Measurements from ENCODE around the gene KAT5.
"Not testable (repeated sequence)": the region's sequence is repeated elsewhere in the genome, so short reads cannot be mapped to it uniquely, and the experiment has no call there.

Gene KAT5

DNA sequence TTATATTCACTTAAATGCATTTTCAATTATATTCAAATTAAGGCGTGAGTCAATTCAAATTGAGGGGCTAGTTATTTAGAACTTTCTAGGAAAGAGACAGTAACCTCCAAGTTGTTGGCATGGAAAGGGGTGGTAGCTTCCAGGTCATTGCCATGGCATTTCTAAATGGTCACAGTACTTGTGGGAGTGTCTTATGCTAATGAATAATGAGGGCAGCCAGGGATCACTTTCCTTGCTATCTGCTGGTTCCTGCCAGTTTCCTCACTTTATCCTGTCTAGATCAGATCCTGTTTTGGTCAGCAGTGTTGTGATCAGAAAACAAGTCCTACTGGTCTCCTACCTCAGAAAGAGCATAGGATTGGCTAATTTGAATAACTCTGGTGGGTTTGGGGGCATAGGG lies 30.3 kb downstream of the KAT5 start:
- CTCF ChIA-PET, result no interaction called here
- peaks cover 56% of the 10 kb centered on the region for H3K27me3 Mint-ChIP-seq

DNA sequence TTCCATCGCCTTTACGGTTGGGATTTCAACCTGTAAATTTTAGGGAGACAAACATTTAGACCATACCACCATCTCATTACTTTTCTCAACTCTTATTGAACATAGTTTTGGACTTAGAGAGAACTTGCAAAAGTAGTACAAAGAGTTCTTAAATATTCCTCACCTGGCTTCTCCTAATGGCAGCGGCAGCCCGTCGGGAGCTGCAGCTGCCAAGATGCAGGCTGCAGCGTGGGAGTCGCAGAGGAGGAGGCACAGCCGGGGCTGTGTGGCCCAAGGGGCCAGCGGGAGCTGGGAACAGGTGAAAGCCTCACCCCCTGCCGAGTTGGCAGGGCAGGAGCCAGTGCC lies 31.6 kb downstream of the KAT5 start:
- H3K4me3 Mint-ChIP-seq, result no peak overlapping the region
- H3K9me3 Mint-ChIP-seq, result no peaks in the 10 kb centered on the region
- no peak overlapping the region for H3K27ac Mint-ChIP-seq
- CTCF ChIA-PET, result no interaction called here
- no peaks in the 10 kb centered on the region for H3K4me1 Mint-ChIP-seq
- H3K36me3 Mint-ChIP-seq, result no peaks in the 10 kb centered on the region
- no peak for DNase-seq
- peaks cover 52% of the 10 kb centered on the region for H3K27me3 Mint-ChIP-seq

More for the DNA sequence above, 30.3 kb downstream of the KAT5 start:
- Mint-ChIP-seq H3K27ac (no peak overlapping the region), H3K4me3 (no peak overlapping the region), H3K36me3 (no peaks in the 10 kb centered on the region), H3K4me1 (no peaks in the 10 kb centered on the region), H3K9me3 (no peaks in the 10 kb centered on the region)
- DNase-seq, result no peak

DNA sequence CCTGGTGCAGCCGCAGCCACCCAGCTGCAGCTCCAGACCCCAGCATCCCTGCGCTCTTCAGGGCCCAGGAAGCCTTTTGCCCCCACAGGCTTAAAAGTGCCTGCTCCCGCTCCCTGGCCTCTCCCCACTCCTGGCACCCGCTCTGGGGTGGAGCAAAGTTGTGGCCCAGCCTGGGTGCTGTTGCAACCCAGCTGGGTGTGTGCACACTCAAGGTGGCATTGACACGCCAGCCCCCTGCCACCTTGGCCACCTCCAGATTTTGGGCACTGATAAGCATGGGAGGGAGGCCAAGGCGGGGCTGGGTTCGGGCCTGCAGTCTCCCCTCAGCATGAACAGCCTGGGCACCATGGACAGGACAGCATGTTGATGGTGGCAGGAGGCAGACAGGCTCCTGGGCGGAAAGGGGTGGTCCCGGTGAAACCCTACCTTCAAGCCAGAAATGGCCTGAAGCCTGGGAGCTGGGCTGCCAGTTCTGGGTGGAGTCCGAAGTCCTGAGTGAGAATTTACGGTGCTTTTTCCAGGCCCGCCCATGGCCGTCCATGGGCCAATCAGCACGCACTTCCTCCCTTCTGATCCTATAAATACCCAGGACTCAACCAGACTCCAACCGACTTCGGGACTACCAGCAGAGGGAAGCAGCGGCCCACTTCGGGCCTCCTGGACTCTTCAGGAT lies 32.1 kb downstream of the KAT5 start:
- Mint-ChIP-seq H3K9me3 (no peaks in the 10 kb centered on the region), H3K27me3 (peaks cover 52% of the 10 kb centered on the region), H3K4me1 (no peaks in the 10 kb centered on the region), H3K27ac (no peak overlapping the region), H3K36me3 (no peaks in the 10 kb centered on the region), H3K4me3 (no peak overlapping the region)
- DNase-seq, result no peak
- CTCF ChIA-PET, result no interaction called here

DNA sequence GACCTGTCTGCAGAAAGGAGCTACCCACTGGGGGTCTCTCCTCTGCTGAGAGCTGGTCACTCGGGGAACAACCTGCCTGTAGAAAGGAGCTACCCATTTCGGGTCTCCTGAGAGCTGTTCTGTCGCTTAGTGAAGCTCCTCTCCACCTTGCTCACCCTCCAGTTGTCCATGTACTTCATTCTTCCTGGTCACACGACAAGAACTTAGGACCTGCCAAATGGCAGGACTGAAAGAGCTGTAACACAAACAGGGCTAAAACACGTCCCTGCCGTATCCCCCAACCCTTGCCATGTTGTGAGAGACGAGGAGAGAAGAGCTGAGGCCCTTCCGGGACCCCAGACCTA lies 32.6 kb downstream of the KAT5 start:
- H3K4me1 Mint-ChIP-seq, result no peaks in the 10 kb centered on the region
- CTCF ChIA-PET, result no interaction called here
- peaks cover 57% of the 10 kb centered on the region for H3K27me3 Mint-ChIP-seq
- DNase-seq, result no peak
- no peak overlapping the region for H3K27ac Mint-ChIP-seq
- H3K9me3 Mint-ChIP-seq, result no peaks in the 10 kb centered on the region
- no peaks in the 10 kb centered on the region for H3K36me3 Mint-ChIP-seq
- H3K4me3 Mint-ChIP-seq, result no peak overlapping the region

DNA sequence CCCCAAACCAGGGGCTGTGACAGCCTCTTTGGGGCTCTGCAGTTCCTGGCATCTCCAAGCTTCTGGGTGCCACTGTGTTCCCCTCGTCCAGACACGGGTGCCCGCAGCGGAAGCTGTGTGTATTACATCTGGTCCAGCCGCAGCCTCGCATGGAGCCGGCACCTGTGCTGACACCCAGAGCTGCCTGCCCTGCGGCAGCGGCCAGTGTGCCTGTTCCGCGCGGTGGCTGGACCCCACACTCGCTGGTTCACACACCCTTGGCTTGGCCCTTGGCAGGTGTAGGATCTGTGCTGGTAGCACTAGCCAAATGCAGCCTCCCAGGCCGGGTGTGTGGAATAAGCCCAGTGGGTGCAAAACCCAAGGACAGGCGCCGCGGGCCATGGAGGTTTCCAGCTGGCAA lies 33.0 kb downstream of the KAT5 start:
- Mint-ChIP-seq H3K9me3 (no peaks in the 10 kb centered on the region), H3K36me3 (no peaks in the 10 kb centered on the region), H3K27ac (no peak overlapping the region), H3K4me1 (no peaks in the 10 kb centered on the region), H3K4me3 (no peak overlapping the region), H3K27me3 (peaks cover 60% of the 10 kb centered on the region)
- CTCF ChIA-PET, result no interaction called here
- DNase-seq, result no peak

DNA sequence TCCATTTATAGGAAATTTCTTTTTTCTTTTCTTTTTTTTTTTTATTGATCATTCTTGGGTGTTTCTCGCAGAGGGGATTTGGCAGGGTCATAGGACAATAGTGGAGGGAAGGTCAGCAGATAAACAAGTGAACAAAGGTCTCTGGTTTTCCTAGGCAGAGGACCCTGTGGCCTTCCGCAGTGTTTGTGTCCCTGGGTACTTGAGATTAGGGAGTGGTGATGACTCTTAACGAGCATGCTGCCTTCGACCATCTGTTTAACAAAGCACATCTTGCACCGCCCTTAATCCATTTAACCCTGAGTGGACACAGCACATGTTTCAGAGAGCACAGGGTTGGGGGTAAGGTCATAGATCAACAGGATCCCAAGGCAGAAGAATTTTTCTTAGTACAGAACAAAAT lies 50.1 kb downstream of the KAT5 start:
- not testable (repeated sequence) for H3K27ac Mint-ChIP-seq, DNase-seq, H3K9me3 Mint-ChIP-seq, H3K4me3 Mint-ChIP-seq, H3K36me3 Mint-ChIP-seq, H3K4me1 Mint-ChIP-seq
- peaks cover 26% of the 10 kb centered on the region for H3K27me3 Mint-ChIP-seq
- CTCF ChIA-PET, result interaction anchor here (1.3 kb wide), 1 partner anchor 9 kb away, joined by 3 read pairs; no protein-coding TSS in a partner anchor

DNA sequence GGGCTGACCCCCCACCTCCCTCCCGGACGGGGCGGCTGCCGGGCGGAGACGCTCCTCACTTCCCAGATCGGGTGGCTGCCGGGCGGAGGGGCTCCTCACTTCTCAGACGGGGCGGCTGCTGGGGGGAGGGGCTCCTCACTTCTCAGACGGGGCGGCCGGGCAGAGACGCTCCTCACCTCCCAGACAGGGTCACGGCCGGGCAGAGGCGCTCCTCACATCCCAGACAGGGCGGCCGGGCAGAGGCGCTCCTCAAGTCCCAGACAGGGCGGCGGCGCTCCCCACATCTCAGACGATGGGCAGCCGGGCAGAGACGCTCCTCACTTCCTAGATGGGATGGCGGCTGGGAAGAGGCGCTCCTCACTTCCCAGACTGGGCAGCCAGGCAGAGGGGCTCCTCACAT lies 50.8 kb downstream of the KAT5 start:
- peaks cover 26% of the 10 kb centered on the region for H3K27me3 Mint-ChIP-seq

DNA sequence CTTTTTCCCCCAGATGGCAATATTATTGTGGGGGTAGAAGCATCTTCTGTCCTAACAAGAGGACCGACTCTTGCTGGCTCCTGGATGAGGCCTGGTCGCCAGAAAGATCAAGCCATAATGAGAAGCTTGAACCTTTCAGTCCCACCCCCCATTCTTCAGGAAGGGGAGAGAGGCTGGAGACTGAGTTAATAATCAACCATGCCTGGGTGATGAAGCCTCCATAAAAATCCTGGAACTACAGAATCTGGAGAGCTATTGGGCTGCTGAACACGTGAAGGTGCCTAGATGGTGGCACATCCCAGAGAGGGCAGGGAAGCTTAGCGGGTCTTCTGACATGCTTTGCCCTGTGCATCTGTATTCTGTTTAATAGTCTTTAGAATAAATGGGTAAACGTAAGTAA lies 52.4 kb downstream of the KAT5 start:
- H3K4me3 Mint-ChIP-seq, result no peak overlapping the region
- H3K36me3 Mint-ChIP-seq, result no peaks in the 10 kb centered on the region
- H3K27ac Mint-ChIP-seq, result no peak overlapping the region
- CTCF ChIA-PET, result interaction anchor here (0.6 to 2.8 kb wide), 4 partner anchors 12 to 58 kb away, joined by 3 to 13 read pairs (median 4); no protein-coding TSS in a partner anchor
- no peak for DNase-seq
- no peaks in the 10 kb centered on the region for H3K9me3 Mint-ChIP-seq
- H3K4me1 Mint-ChIP-seq, result no peaks in the 10 kb centered on the region
- H3K27me3 Mint-ChIP-seq, result peaks cover 16% of the 10 kb centered on the region

More for the DNA sequence above, 50.8 kb downstream of the KAT5 start:
- DNase-seq, H3K4me3 Mint-ChIP-seq, H3K27ac Mint-ChIP-seq, CTCF ChIA-PET, H3K36me3 Mint-ChIP-seq, H3K4me1 Mint-ChIP-seq, H3K9me3 Mint-ChIP-seq: not testable (repeated sequence)

DNA sequence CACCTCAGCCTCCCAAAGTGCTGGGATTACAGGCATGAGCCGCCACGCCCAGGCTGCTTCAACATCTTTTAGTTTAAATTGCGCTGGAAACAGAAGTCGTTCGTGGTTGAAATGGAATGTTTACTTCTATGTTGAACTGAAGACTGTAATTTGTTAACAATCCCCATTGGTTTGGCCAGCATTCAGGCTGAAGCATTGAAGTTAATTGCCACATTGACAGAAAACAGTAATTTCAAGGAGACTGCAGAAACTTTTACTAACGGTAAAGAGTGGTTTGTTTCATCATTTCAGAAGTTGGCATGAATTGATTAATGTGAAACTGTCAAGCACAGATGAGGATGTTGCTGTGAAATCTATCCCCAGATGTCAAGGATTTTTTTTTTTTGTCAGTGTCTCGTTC lies 54.5 kb downstream of the KAT5 start:
- CTCF ChIA-PET, result interaction anchor here (0.9 to 2.8 kb wide), 2 partner anchors 12 to 13 kb away, joined by 3 to 13 read pairs; no protein-coding TSS in a partner anchor
- H3K27ac Mint-ChIP-seq, result no peak overlapping the region
- no peak overlapping the region for H3K4me3 Mint-ChIP-seq
- peaks cover 3% of the 10 kb centered on the region for H3K4me1 Mint-ChIP-seq
- no peak for DNase-seq
- no peaks in the 10 kb centered on the region for H3K9me3 Mint-ChIP-seq
- peaks cover 9% of the 10 kb centered on the region for H3K27me3 Mint-ChIP-seq
- no peaks in the 10 kb centered on the region for H3K36me3 Mint-ChIP-seq

DNA sequence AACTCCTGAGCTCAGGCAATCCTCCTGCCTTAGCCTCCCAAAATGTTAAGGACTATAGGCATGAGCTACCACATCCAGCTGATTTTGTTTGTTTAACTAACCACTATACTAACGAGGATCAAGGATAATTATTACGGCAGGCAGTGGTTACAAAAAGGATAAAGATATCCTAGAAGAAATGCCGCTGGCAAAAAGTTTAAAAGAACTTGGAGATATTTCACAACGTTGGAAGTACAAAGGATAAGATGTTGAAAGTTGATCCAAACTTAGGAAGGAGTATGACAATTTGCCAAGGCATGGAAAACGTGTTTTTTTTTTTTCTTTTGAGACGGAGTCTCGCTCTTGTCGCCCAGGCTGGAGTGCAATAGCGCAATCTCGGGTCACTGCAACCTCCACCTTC lies 55.4 kb downstream of the KAT5 start:
- no peak overlapping the region for H3K4me3 Mint-ChIP-seq
- H3K36me3 Mint-ChIP-seq, result no peaks in the 10 kb centered on the region
- H3K27me3 Mint-ChIP-seq, result peaks cover 9% of the 10 kb centered on the region
- CTCF ChIA-PET, result interaction anchor here (1.7 to 2.8 kb wide), 2 partner anchors 11 to 56 kb away, joined by 4 to 13 read pairs; partner anchors contain the start of gene KAT5
- H3K9me3 Mint-ChIP-seq, result no peaks in the 10 kb centered on the region
- H3K4me1 Mint-ChIP-seq, result peaks cover 3% of the 10 kb centered on the region
- no peak for DNase-seq
- no peak overlapping the region for H3K27ac Mint-ChIP-seq

DNA sequence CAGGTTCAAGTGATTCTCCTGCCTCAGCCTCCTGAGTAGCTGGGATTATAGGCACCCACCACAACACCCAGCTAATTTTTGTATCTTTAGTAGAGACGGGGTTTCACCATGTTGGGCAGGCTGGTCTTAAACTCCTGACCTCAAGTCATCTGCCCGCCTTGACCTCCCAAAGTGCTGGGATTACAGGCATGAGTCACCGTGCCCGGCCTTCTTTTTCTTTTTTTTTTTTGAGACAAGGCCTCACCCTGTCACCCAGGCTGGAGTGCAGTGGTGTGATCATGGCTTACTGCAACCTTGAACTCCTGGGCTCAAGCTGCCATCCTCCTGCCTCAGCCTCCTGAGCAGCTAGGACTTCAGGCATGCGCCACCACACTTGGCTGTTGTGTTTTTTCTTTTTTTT lies 55.8 kb downstream of the KAT5 start:
- not testable (repeated sequence) for H3K36me3 Mint-ChIP-seq, H3K27me3 Mint-ChIP-seq, DNase-seq, H3K4me1 Mint-ChIP-seq, H3K9me3 Mint-ChIP-seq, H3K4me3 Mint-ChIP-seq, H3K27ac Mint-ChIP-seq
- CTCF ChIA-PET, result interaction anchor here (1.7 kb wide), 1 partner anchor 56 kb away, joined by 4 read pairs; the partner anchor contains the start of gene KAT5
